ENCODE data around the gene PLCB4. TPM values are rescaled to one million over a fixed set of nuclear protein-coding genes. Genes with fewer than 3 reads are reported as not detected.

Gene PLCB4
- total and polyA plus RNA-seq, 2 donors (not counting 1 experiment from before 2014, with no cell fraction given) = 7.3 to 13.7 TPM

GRCh38 chr20:9506964-9507369, 438.1 kb downstream of the PLCB4 start:
- TF ChIP-seq EZH2 (IDR thresholded peaks at IDR 0.05; ENCODE audit: low read length, missing control alignments) (no peak), CTCF (conservative IDR thresholded peaks at IDR 0.05 in 1 of 2, IDR thresholded peaks at IDR 0.05 in 1 of 2; ENCODE audit: low read depth in 1 of 2, low read length in 2 of 2) (no peak)
- no peaks in the 10 kb centered on the region for H3K9me3 ChIP-seq (ENCODE audit: control insufficient read depth, insufficient read depth, low read depth, low read length)
- DNase-seq (ENCODE audit: low read depth in 2 of 2) = no peak
- H3K79me2 ChIP-seq (ENCODE audit: control insufficient read depth, insufficient read depth, low read length) = no peaks in the 10 kb centered on the region
- H3K36me3 ChIP-seq (ENCODE audit: control insufficient read depth, insufficient read depth, low read length) = no peaks in the 10 kb centered on the region
- no peaks in the 10 kb centered on the region for H4K20me1 ChIP-seq (ENCODE audit: control insufficient read depth, extremely low read depth, insufficient read depth, low read length)
- H3K27me3 ChIP-seq (ENCODE audit: control insufficient read depth, insufficient read depth, low read length) = peaks cover 29% of the 10 kb centered on the region
- H3K4me3 ChIP-seq (replicated peaks in 1 of 4; ENCODE audit: control extremely low read depth in 1 of 4, insufficient read depth in 1 of 4, low read depth in 3 of 4, low read length in 4 of 4) = no peak overlapping the region
- no peaks in the 10 kb centered on the region for H3K4me1 ChIP-seq (ENCODE audit: control insufficient read depth, extremely low read depth, insufficient read depth, low read length)
- H3K9ac ChIP-seq (ENCODE audit: insufficient read depth, low read length) = no peak overlapping the region
- H3K4me2 ChIP-seq (ENCODE audit: extremely low read depth, insufficient read depth, low read length) = peak overlapping the region; percentile 27
- H3K27ac ChIP-seq (ENCODE audit: insufficient read depth, low read length) = no peak overlapping the region
- no peak overlapping the region for H2AFZ ChIP-seq (ENCODE audit: low read length)

- H3K4me3 ChIP-seq (replicated peaks in 1 of 4; ENCODE audit: control extremely low read depth in 1 of 4, insufficient read depth in 1 of 4, low read depth in 3 of 4, low read length in 4 of 4) = no peak overlapping the region
- H3K36me3 ChIP-seq (ENCODE audit: control insufficient read depth, insufficient read depth, low read length) = no peaks in the 10 kb centered on the region
- no peak overlapping the region for H3K9ac ChIP-seq (ENCODE audit: insufficient read depth, low read length)
- no peaks in the 10 kb centered on the region for H3K4me1 ChIP-seq (ENCODE audit: control insufficient read depth, extremely low read depth, insufficient read depth, low read length)
- H3K27me3 ChIP-seq (ENCODE audit: control insufficient read depth, insufficient read depth, low read length) = peaks cover 29% of the 10 kb centered on the region
- TF ChIP-seq CTCF (conservative IDR thresholded peaks at IDR 0.05 in 1 of 2, IDR thresholded peaks at IDR 0.05 in 1 of 2; ENCODE audit: low read depth in 1 of 2, low read length in 2 of 2) (no peak), EZH2 (IDR thresholded peaks at IDR 0.05; ENCODE audit: low read length, missing control alignments) (peak; percentile 51)
- H3K27ac ChIP-seq (ENCODE audit: insufficient read depth, low read length) = no peak overlapping the region
- no peaks in the 10 kb centered on the region for H3K79me2 ChIP-seq (ENCODE audit: control insufficient read depth, insufficient read depth, low read length)
- no peaks in the 10 kb centered on the region for H3K9me3 ChIP-seq (ENCODE audit: control insufficient read depth, insufficient read depth, low read depth, low read length)
- no peaks in the 10 kb centered on the region for H4K20me1 ChIP-seq (ENCODE audit: control insufficient read depth, extremely low read depth, insufficient read depth, low read length)
- peak overlapping the region; percentile 48 for H3K4me2 ChIP-seq (ENCODE audit: extremely low read depth, insufficient read depth, low read length)
- DNase-seq (ENCODE audit: low read depth in 2 of 2) = no peak
- no peak overlapping the region for H2AFZ ChIP-seq (ENCODE audit: low read length)
Observed at GRCh38 chr20:9507544-9508239, 438.8 kb downstream of the PLCB4 start.

GRCh38 chr20:9508240-9508661, 439.4 kb downstream of the PLCB4 start:
- no peaks in the 10 kb centered on the region for H4K20me1 ChIP-seq (ENCODE audit: control insufficient read depth, extremely low read depth, insufficient read depth, low read length)
- no peak overlapping the region for H3K9ac ChIP-seq (ENCODE audit: insufficient read depth, low read length)
- H3K79me2 ChIP-seq (ENCODE audit: control insufficient read depth, insufficient read depth, low read length) = no peaks in the 10 kb centered on the region
- H3K9me3 ChIP-seq (ENCODE audit: control insufficient read depth, insufficient read depth, low read depth, low read length) = no peaks in the 10 kb centered on the region
- H2AFZ ChIP-seq (ENCODE audit: low read length) = no peak overlapping the region
- H3K4me3 ChIP-seq (replicated peaks in 1 of 4; ENCODE audit: control extremely low read depth in 1 of 4, insufficient read depth in 1 of 4, low read depth in 3 of 4, low read length in 4 of 4) = no peak overlapping the region
- H3K4me1 ChIP-seq (ENCODE audit: control insufficient read depth, extremely low read depth, insufficient read depth, low read length) = no peaks in the 10 kb centered on the region
- DNase-seq (ENCODE audit: low read depth in 2 of 2) = no peak
- TF ChIP-seq CTCF (conservative IDR thresholded peaks at IDR 0.05 in 1 of 2, IDR thresholded peaks at IDR 0.05 in 1 of 2; ENCODE audit: low read depth in 1 of 2, low read length in 2 of 2) (no peak), EZH2 (IDR thresholded peaks at IDR 0.05; ENCODE audit: low read length, missing control alignments) (no peak)
- H3K36me3 ChIP-seq (ENCODE audit: control insufficient read depth, insufficient read depth, low read length) = no peaks in the 10 kb centered on the region
- peaks cover 29% of the 10 kb centered on the region for H3K27me3 ChIP-seq (ENCODE audit: control insufficient read depth, insufficient read depth, low read length)
- peak overlapping the region; percentile 48 for H3K4me2 ChIP-seq (ENCODE audit: extremely low read depth, insufficient read depth, low read length)
- no peak overlapping the region for H3K27ac ChIP-seq (ENCODE audit: insufficient read depth, low read length)

Data from fibroblast of lung (primary cell).